NCI-H2196 (cell line): ENCODE measurements around the gene HEXIM2.
"Not testable (repeated sequence)": the region's sequence is repeated elsewhere in the genome, so short reads cannot be mapped to it uniquely, and the experiment has no call there.

Experiments
- DNase-seq: peaks from one replicate; lab custom pipeline; 2025; ENCODE audit not compliant: unreplicated experiment; lab: John Stamatoyannopoulos, UW

HEXIM2 gene

GRCh38 chr17:45168991-45169752 is 7.5 kb downstream of the HEXIM2 start:
- no peak for DNase-seq

- DNase-seq, result no peak
These were observed 8.7 kb downstream of the HEXIM2 start for GRCh38 chr17:45170280-45170930.

GRCh38 chr17:45170931-45171337 is 9.3 kb downstream of the HEXIM2 start:
- peak; percentile 79 for DNase-seq

- DNase-seq, result peak; percentile 84
These were observed 9.9 kb downstream of the HEXIM2 start for GRCh38 chr17:45171338-45172231.

GRCh38 chr17:45172232-45172540 is 10.5 kb downstream of the HEXIM2 start:
- DNase-seq, result no peak

- DNase-seq, result peak; percentile 96
These were observed 11.0 kb downstream of the HEXIM2 start for GRCh38 chr17:45172541-45173286.

- no peak for DNase-seq
These were observed 14.1 kb downstream of the HEXIM2 start for GRCh38 chr17:45175759-45176115.

DNA sequence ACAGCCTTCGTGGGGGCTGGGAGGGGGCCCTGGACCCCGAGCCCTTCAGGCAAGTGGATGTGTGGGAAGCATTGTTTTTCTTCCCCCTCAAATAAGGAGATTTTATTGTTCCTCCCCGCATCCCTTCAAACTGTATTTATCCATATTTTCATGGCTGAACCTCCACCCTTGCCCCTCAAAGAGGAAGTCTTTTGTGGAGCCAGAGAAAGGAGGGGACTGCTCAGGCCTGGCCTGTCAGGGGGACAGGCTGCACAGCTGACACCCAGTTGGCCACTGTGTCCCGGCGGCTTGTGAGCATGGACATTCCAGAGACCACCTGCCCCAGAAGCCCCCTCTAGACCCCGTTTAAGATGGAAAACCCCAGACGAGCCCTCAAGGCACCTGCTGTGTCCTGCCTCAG is 15.9 kb downstream of the HEXIM2 start:
- no peak for DNase-seq

GRCh38 chr17:45184144-45184543 is 22.5 kb downstream of the HEXIM2 start:
- DNase-seq, result no peak

DNA sequence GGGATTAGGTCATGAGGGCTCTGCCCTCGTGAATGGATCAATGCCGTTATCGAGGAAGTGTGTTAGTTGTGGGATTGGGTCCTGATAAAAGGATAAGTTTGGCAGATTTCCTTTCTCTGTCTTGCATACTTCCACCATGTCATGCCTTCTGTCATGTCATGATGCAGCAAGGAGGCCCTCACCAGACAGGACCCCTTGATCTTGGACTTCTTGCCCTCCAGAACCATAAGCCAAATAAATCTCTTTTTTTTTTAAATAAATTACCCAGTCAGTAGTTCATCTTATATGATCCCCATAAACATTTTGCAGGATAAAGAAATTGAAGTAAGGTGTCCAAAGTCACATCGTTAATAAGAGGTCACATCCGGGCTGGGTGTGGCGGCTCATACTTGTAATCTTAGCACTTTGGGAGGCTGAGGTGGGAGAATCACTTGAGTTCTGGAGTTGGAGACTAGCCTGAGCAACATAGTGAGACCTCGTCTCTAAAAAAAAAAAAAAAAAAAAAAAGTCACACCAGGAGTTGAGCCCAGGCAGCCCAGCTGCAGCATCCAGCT is 25.2 kb downstream of the HEXIM2 start:
- no peak for DNase-seq

DNA sequence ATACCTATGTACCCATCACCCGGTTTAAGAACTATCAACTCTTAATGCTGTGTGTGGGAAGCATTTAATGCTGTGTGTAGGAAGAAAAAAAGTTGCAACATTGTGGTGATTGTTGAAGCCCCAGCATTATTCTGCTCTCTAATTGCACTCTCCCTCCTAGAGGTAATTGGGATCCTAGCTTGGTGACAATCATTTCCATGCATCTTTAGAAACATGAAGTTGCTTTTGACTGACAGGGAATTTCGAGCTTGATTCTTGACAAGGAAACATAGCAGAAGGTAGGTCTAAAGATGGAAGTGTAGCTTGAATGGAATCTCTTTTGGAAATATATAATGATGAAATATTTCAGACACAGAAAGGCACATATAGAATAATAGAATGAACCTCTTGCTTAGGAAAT is 27.3 kb downstream of the HEXIM2 start:
- DNase-seq, result no peak

- DNase-seq, result no peak
These were observed 29.0 kb downstream of the HEXIM2 start for GRCh38 chr17:45190503-45191255.

- no peak for DNase-seq
These were observed 33.7 kb downstream of the HEXIM2 start for GRCh38 chr17:45195424-45195823.

DNA sequence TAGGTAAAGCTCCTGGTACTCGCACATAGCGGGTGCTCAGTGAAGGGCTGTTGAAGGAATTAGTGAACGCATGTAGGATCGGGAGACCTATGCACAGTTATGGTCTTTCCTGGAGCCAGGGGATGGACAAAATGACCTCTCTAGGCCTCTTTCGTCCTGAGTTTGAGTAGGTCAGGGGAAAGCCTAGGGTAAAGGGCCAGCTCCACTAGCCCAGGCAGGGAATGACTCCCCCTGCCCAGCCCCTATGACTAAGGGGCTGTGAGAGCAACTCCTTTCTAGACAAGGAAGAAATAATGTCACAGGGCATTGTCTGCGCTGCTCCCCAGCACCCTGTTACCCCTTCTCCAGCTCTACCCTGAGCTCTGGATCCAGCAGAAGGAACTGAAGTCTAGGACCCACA is 35.4 kb downstream of the HEXIM2 start:
- no peak for DNase-seq

DNA sequence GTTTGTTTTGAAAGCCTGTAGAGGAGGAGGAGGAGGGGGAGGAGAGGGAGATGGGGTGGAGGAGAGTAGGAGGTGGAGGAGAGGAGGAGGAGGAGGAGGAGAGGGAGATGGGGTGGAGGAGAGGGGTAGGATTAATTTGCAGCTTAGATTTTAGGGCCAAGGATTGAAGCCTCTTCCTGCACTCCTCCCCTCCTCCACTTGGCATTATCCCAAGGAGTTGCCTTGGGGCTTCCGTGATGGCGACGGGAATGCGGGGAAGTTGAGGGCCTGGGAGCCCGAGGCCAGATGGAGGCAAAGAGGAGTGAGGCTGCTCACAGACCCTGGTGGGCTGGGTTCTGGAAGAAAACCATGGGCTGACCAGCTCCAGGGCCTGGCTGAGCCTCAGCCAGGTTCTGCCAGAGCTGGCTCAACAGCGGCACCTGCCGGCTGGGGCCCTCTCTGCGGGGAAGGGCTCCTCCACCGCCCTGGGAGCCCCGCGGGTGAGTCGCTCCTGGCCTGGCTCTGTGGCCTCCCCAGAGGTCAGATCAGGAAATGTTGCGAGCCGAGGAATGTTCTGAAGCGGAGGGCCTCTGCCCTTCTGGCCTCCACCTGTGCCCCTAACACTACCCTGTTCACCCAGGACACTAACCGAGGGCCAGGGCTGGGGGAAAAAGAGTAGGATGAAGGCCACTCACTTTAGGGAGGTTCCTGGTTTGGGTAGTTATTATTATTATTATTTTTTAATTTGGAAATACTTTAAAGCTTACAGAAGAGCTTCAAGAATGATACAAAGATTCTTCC is 36.1 kb downstream of the HEXIM2 start:
- peak; percentile 96 for DNase-seq

GRCh38 chr17:45200701-45201100 is 39.0 kb downstream of the HEXIM2 start:
- no peak for DNase-seq

- no peak for DNase-seq
These were observed 39.8 kb downstream of the HEXIM2 start for GRCh38 chr17:45201457-45201856.

DNA sequence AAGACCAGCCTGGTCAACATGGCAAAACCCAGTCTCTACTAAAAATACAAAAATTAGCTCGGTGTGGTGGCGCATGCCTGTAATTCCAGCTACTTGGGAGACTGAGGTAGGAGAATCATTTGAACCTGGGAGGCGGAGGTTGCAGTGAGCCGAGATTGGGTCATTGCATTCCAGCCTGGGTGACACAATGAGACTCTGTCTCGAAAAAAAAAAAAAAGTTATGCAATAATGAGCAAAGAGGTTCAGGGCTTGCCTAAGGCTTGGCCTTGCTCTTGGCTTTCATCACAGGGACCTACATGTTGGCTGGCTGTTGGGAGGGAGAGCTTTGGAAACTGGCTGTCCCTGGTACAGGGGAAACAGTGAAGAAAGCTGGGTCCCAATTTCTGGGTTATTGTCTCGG is 40.2 kb downstream of the HEXIM2 start:
- not testable (repeated sequence) for DNase-seq

GRCh38 chr17:45218895-45219661 is 57.4 kb downstream of the HEXIM2 start:
- DNase-seq, result peak; percentile 83
